Stimulated activated CD8-positive, alpha-beta memory T cell treated with anti-CD3 and anti-CD28 coated beads, Interleukin-7, amount 100 ng/mL, for 1 hour (primary cell): Measurements from ENCODE around the gene ZNF689.
"Not testable (repeated sequence)": the region's sequence is repeated elsewhere in the genome, so short reads cannot be mapped to it uniquely, and the experiment has no call there.

Experiments used
- DNase-seq, 2 donors: peaks; one replicate each; pipeline ENCODE4 v3.0.0-alpha.2; 2020; ENCODE audit warnings: low read depth in 2 of 2

The ZNF689 gene

DNA sequence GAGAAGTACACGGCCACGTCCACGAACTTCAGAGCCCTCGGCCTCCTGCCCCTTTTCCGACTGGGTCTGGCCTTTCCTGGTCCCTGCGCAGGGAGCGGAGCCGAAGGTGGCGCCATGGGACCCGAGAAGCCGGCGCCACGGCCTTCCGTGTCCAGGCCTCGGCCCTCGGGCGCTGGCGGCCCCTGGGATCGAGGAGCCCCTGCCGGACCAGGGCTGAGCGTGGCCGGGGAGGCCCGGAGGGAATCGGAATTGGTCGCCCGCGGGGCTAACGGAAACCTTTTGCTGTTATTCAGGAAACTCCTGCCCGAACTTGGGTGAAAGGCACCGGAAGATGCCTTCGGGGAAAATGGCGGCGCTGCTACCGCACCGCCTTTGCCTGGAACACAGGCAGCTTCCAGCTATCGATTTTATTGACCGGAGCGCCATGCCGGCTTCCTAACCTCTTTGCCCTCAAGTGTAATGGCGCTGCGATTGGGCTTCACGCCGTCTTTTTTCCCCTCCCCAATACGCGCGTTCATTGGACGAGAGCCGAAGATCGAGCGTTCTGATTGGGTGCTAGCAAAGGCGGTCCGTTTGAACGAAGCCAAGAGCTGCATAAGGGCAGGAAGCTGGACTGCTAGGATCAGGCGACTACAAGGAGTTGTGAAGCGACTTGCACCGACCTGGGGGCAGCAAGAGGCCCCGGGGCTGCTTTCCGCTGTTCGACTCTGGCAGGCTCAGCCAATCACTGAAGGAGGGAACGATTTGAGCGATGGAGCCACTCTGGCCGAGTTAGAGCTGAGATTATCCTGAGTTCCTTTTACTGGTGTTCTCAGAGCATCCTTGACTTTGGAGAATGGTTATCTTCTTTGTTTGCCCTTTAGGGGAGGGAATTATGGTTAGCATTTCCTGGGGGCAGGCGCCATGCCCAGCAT lies at the start of gene ZNF689:
TSS of gene ZNF689 (minus strand) at position 464 of the 914 bp plus-strand sequence. CDS start at position 116, 348 bp downstream.
- peak; percentile 88 to 90 for DNase-seq

- peak in 1 of 2 donors; percentile 48 for DNase-seq
Measured at GRCh38 chr16:30658731-30659506, 48.7 kb upstream of the ZNF689 start.

- DNase-seq: peak; percentile 99
Measured at GRCh38 chr16:30657866-30658730, 47.9 kb upstream of the ZNF689 start, which contains the start of gene FBRS. FBRS (plus strand) TSS chr16:30658431; CDS start chr16:30659519, 1,088 bp downstream.

DNA sequence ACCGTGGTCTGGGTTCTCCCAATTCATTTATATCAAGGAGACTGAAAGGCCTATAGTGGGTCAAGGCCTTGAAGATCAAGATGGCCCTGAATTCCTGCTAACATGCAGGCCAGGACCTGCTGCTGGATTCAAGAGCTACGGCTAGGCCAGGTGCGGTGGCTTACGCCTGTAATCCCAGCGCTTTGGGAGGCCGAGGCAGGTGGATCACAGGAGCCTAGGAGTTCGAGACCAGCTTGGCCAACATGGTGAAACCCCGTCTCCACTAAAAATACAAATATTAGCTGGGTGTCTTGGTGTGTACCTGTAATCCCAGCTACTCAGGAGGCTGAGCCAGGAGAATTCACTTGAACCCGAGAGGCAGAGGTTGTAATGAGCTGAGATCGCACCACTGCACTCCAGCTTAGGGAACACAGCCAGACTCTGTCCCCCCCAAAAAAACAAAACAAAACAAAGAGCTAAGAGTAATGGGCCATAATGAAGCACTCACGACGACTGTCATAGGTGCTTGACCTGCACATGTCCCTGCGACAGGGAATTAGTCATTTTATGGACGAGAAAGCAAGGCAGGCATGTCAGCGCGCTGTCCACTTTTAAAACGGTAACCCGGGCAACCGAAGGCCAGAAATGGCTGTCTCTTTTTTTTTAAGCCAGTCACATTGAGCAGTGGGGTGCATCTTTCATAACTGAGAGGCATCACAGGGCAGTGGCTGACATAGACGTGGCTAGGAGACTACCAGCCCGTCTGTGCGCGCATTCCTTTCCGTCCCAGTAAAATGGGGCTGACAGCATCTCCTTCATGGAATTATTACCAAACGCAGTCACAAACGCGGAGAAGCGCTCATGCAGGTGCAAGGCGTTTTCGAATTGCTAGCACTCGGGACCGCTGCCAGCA lies 47.0 kb upstream of the ZNF689 start:
- DNase-seq: no peak

DNA sequence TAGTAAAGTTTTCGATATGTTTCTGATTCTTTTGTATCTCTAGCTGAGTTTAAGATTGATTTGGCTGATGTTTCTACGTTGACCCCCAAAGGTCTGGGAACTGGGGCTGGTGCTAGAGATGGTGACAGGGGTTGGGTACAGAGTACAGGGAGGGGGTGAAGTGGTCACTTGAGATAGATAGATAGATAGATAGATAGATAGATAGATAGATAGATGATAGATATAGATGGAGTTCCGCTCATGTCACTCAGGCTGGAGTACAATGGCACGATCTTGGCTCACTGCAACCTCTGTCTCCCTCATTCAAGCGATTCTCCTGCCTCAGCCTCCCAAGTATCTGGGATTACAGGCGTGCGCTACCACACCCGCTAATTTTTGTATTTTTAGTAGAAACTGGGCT lies 46.2 kb upstream of the ZNF689 start:
- DNase-seq: no peak

- DNase-seq: no peak
Measured at GRCh38 chr16:30655815-30656347, 45.7 kb upstream of the ZNF689 start.

DNA sequence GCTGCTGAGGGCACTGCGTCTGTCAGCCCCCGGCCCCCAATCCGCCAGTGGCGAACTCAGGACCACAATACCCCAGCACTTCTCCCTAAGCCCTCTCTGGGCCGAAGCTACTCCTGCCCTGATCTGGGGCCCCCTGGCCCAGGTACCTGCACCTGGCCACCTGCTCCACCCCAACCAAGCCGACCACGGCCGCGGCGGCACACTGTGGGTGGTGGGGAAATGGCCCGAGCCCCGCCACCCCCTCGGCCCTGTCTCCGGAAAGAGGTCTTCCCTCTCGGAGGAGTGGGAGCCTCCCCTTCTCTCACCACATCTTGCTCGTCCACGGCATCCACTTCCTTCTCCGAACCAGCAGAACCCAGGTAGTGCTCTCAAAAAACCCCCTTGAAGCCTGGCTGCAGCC lies 44.7 kb upstream of the ZNF689 start:
- no peak for DNase-seq

- DNase-seq: no peak
Measured at GRCh38 chr16:30652718-30653117, 42.5 kb upstream of the ZNF689 start.

GRCh38 chr16:30652005-30652296 lies 41.8 kb upstream of the ZNF689 start:
- DNase-seq: no peak

DNA sequence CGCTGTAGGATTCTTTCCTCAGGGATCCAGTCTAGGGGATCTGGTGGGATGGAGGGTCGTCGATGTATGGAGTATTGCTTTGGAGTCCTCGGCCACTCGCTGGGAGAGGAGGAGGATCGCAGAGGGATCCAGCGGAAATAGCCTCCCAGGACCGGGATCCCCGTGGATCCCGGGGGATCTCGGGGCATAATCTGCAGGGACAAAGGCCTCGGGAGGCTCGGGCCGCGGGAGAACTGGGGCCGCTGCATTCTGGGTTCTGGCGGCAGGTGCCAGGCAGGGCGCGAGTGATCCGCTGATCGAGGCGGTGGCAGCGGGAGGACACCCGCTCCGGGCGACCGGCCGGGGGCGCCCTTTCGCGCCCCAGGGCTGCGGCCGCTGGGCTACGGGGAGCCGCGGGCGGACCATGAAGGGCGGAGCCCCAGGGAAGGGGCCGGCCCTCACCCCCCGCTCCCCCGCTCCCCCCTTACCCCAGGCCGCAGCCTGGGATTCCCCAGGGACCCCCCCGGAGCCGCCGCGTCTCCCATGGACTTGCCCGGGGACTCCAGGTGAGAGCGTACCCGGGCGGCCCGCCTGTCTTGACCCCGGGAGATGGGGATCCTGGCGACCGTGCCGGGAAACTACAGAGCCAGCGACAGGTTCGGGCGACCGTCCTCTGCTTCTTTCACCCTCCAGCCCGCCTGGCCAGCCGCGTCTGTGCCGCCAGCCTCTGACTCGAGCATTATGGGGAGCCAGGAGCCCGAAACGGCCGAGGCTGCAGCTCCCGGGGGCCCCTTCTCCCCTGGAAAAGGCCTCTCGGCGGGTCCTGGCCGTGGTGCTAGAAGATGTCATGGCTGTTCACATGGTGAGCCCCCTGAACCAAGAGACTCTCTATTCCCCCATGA lies 41.2 kb upstream of the ZNF689 start:
- peak; percentile 51 to 56 for DNase-seq

- peak; percentile 93 to 94 for DNase-seq
Measured at GRCh38 chr16:30650369-30651123, 40.4 kb upstream of the ZNF689 start, which contains the start of gene PRR14. PRR14 (plus strand) TSS chr16:30650960; CDS start chr16:30651646, 686 bp downstream.

- no peak for DNase-seq
Measured at GRCh38 chr16:30649725-30650368, 39.7 kb upstream of the ZNF689 start.

GRCh38 chr16:30647274-30647571 lies 37.0 kb upstream of the ZNF689 start:
- no peak for DNase-seq

DNA sequence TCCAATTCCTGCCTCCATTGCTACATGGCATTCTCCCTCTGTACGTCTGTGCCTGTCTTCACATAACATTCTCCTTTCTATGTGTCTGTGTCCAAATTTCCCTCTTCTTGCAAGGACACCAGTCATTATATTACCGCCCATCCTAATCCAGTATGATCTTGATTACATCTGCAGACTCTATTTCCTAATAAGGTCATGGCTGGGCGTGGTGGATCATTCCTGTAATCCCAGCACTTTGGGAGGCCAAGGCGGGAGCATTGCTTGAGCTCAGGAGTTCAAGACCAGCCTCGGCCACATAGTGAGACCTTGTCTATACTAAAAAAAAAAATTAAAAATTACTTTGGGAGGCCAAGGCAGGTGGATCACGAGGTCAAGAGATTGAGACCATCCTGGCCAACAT lies 35.5 kb upstream of the ZNF689 start:
- DNase-seq: no peak

DNA sequence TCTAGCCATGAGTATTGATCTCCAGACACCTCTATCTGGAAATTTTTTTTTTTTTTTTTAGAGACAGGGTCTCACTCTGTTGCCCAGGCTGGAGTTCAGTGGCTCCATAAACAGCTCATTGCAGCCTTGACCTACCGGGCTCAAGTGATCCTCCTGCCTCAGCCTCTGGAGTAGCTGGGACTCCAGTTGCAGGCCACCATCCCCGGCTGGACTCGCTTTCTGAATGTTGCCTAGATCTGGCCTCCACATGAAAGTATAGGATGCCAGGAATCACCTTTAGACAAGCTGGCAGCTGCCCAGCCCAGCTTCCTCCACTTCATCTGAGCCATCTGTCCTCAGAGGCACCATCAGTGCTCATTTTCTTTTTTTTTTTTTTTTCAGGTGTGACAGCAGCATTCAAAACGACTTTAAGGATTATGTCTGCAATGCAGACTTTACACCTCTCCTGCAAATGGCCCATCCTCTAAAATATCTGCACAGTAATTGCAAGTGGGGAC lies 34.2 kb upstream of the ZNF689 start:
- no peak for DNase-seq

GRCh38 chr16:30641378-30641982 lies 31.3 kb upstream of the ZNF689 start:
- no peak for DNase-seq

DNA sequence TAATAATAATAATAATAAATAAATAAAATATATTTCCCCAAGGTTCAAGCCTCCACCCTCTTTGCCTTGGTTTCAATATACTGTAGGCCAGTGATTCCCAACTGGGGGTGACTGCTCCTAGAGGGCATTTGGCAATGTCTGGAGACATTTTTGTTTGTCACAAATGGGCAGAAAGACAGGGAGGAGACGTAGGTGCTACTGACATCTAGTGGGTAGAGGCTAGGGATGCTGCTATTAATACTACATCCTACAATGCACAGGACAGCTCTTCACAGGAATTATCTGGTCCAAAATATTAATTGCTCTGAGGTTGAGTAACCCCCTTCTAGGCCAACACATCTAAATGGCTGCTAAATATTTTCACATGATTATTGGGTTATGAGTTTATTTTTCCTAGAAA lies 27.8 kb upstream of the ZNF689 start:
- no peak for DNase-seq

GRCh38 chr16:30637139-30637538 lies 26.9 kb upstream of the ZNF689 start:
- not testable (repeated sequence) for DNase-seq
